HEK293 (cell line): ENCODE results near the gene IFT27.

Experiments
- CTCF ChIA-PET: fragments of 350-600 bp; formaldehyde crosslinking; extraction: SDS; loops from one replicate; lab custom pipeline; 2021; ENCODE audit warnings: antibody characterized with exemption; lab: Yijun Ruan, JAX
- POLR2A ChIA-PET: fragments of 300-600 bp; formaldehyde crosslinking; extraction: SDS; loops from one replicate; lab custom pipeline; 2020; ENCODE audit warnings: antibody characterized with exemption, inconsistent platforms; lab: Yijun Ruan, JAX
- H3K27ac ChIP-seq: fragments of 200-500 bp; sonication (Bioruptor generic); 2 replicates; pipeline ENCODE4 v1.5.1; 2014; ENCODE audit warnings: low read depth, low read length, control low read depth, inconsistent platforms; ENCODE audit errors: extremely low read depth
- H3K36me3 ChIP-seq, 2 experiments: fragments of 200-500 bp in 1 of 2; sonication (Bioruptor generic) in 1 of 2; 1 replicate in 1 of 2; 2 replicates in 1 of 2; pipeline ENCODE4 v1.5.1; 2014 to 2017; ENCODE audit warnings: inconsistent platforms in 2 of 2, low read length in 2 of 2; ENCODE audit not compliant: control insufficient read depth in 2 of 2, insufficient read depth in 1 of 2
- H3K4me1 ChIP-seq: fragments of 200-500 bp; sonication (Bioruptor generic); 2 replicates; pipeline ENCODE4 v1.5.1; 2014; ENCODE audit warnings: mild to moderate bottlenecking, low read length, inconsistent platforms; ENCODE audit not compliant: control insufficient read depth, insufficient read depth
- H3K4me3 ChIP-seq: 2 replicates; pipeline ENCODE4 v1.5.1; 2011; ENCODE audit warnings: low read depth, mild to moderate bottlenecking, control low read depth, low read length, moderate library complexity
- H3K9me3 ChIP-seq: fragments of 200-500 bp; sonication (Bioruptor generic); 2 replicates; pipeline ENCODE4 v1.5.1; 2014; ENCODE audit warnings: low read depth, low read length, inconsistent platforms; ENCODE audit not compliant: control insufficient read depth, insufficient read depth
- GLI2 ChIP-seq: fragments of 450-650 bp; formaldehyde crosslinking; IDR thresholded peaks from 2 replicates; pipeline ENCODE4; 2017; ENCODE audit warnings: missing biosample characterization, missing genetic modification characterization, low read depth, borderline replicate concordance
- HOXC10 ChIP-seq: sonication (generic); formaldehyde crosslinking; IDR thresholded peaks from 2 replicates; pipeline ENCODE4 v1.8.1; 2023; ENCODE audit warnings: mild to moderate bottlenecking, missing genetic modification reagents
- IKZF3 ChIP-seq: fragments of 450-650 bp; IDR thresholded peaks from 2 replicates; pipeline ENCODE4 v1.5.0; 2018; ENCODE audit warnings: missing biosample characterization, mild to moderate bottlenecking, missing genetic modification characterization, moderate library complexity
- KLF1 ChIP-seq: fragments of 450-650 bp; formaldehyde crosslinking; IDR thresholded peaks from 2 replicates; pipeline ENCODE4 v1.5.1; 2016; ENCODE audit warnings: missing biosample characterization, missing genetic modification characterization
- PRDM1 ChIP-seq: fragments of 450-650 bp; formaldehyde crosslinking; IDR thresholded peaks from 2 replicates; pipeline ENCODE4; 2016; ENCODE audit warnings: missing biosample characterization, missing genetic modification characterization
- REPIN1 ChIP-seq: fragments of 450-650 bp; formaldehyde crosslinking; IDR thresholded peaks from 2 replicates; pipeline ENCODE4 v1.5.1; 2017; ENCODE audit warnings: missing biosample characterization, missing genetic modification characterization, low read depth
- SP2 ChIP-seq: fragments of 450-650 bp; formaldehyde crosslinking; IDR thresholded peaks from 2 replicates; pipeline ENCODE4 v1.5.1; 2016; ENCODE audit warnings: missing biosample characterization, missing genetic modification characterization
- ZFP69B ChIP-seq: fragments of 450-650 bp; formaldehyde crosslinking; IDR thresholded peaks from 2 replicates; pipeline ENCODE4 v1.5.1; 2016; ENCODE audit warnings: missing biosample characterization, missing genetic modification characterization
- ZIC2 ChIP-seq: fragments of 450-650 bp; formaldehyde crosslinking; IDR thresholded peaks from 2 replicates; pipeline ENCODE4 v1.5.1; 2016; ENCODE audit warnings: missing biosample characterization, missing genetic modification characterization
- ZNF121 ChIP-seq: fragments of 450-650 bp; formaldehyde crosslinking; IDR thresholded peaks from 2 replicates; pipeline ENCODE4 v1.5.1; 2016; ENCODE audit warnings: missing biosample characterization, missing genetic modification characterization
- ZNF133 ChIP-seq: fragments of 450-650 bp; formaldehyde crosslinking; IDR thresholded peaks from 2 replicates; pipeline ENCODE4 v1.5.1; 2016; ENCODE audit warnings: missing biosample characterization, missing genetic modification characterization
- ZNF146 ChIP-seq: fragments of 450-650 bp; formaldehyde crosslinking; IDR thresholded peaks from 2 replicates; pipeline ENCODE4 v1.5.1; 2016; ENCODE audit warnings: missing biosample characterization, missing genetic modification characterization
- ZNF184 ChIP-seq: fragments of 450-650 bp; IDR thresholded peaks from 2 replicates; pipeline ENCODE4 v1.5.1; 2018; ENCODE audit warnings: missing biosample characterization, mild to moderate bottlenecking, missing genetic modification characterization
- ZNF223 ChIP-seq: fragments of 450-650 bp; formaldehyde crosslinking; IDR thresholded peaks from 2 replicates; pipeline ENCODE4 v1.5.1; 2016; ENCODE audit warnings: missing biosample characterization, missing genetic modification characterization
- ZNF292 ChIP-seq: fragments of 450-650 bp; formaldehyde crosslinking; IDR thresholded peaks from 2 replicates; pipeline ENCODE4 v1.5.1; 2016; ENCODE audit warnings: low read depth, missing biosample characterization, missing genetic modification characterization, borderline replicate concordance
- ZNF302 ChIP-seq: fragments of 450-650 bp; formaldehyde crosslinking; IDR thresholded peaks from 2 replicates; pipeline ENCODE4 v1.5.1; 2016; ENCODE audit warnings: missing biosample characterization, missing genetic modification characterization, low read depth
- ZNF549 ChIP-seq: fragments of 450-650 bp; IDR thresholded peaks from 2 replicates; pipeline ENCODE4 v1.5.1; 2018; ENCODE audit warnings: missing biosample characterization, missing genetic modification characterization, mild to moderate bottlenecking, inconsistent platforms, moderate library complexity
- ZNF571 ChIP-seq: fragments of 450-650 bp; formaldehyde crosslinking; IDR thresholded peaks from 2 replicates; pipeline ENCODE4 v1.5.0; 2017; ENCODE audit warnings: missing biosample characterization, missing genetic modification characterization
- ZNF629 ChIP-seq: fragments of 450-650 bp; formaldehyde crosslinking; IDR thresholded peaks from 2 replicates; pipeline ENCODE4 v1.5.1; 2017; ENCODE audit warnings: missing biosample characterization, missing genetic modification characterization
- ZNF791 ChIP-seq: fragments of 450-650 bp; formaldehyde crosslinking; IDR thresholded peaks from 2 replicates; pipeline ENCODE4 v1.5.1; 2016; ENCODE audit warnings: missing biosample characterization, missing genetic modification characterization
- ZSCAN23 ChIP-seq: fragments of 450-650 bp; formaldehyde crosslinking; IDR thresholded peaks from 2 replicates; pipeline ENCODE4 v1.5.1; 2016; ENCODE audit warnings: missing biosample characterization, missing genetic modification characterization
- ZSCAN30 ChIP-seq: fragments of 450-650 bp; IDR thresholded peaks from 2 replicates; pipeline ENCODE4 v1.5.1; 2018; ENCODE audit warnings: missing biosample characterization, mild to moderate bottlenecking, missing genetic modification characterization, moderate library complexity
- TF ChIP-seq, protein P1 (sequence below): fragments of 450-650 bp; formaldehyde crosslinking; IDR thresholded peaks from 2 replicates; pipeline ENCODE4 v1.5.1; 2016; ENCODE audit warnings: missing biosample characterization, missing genetic modification characterization
- TF ChIP-seq, protein P2 (sequence below): fragments of 450-650 bp; formaldehyde crosslinking; IDR thresholded peaks from 2 replicates; pipeline ENCODE4 v1.5.1; 2016; ENCODE audit warnings: missing biosample characterization, missing genetic modification characterization
- TF ChIP-seq, protein P3 (sequence below): fragments of 450-650 bp; IDR thresholded peaks from 2 replicates; pipeline ENCODE4 v1.5.1; 2018; ENCODE audit warnings: missing biosample characterization, mild to moderate bottlenecking, missing genetic modification characterization
- TF ChIP-seq, protein P4 (sequence below): fragments of 450-650 bp; formaldehyde crosslinking; IDR thresholded peaks from 2 replicates; pipeline ENCODE4 v1.5.0; 2017; ENCODE audit warnings: missing biosample characterization, missing genetic modification characterization, borderline replicate concordance

Gene IFT27

DNA sequence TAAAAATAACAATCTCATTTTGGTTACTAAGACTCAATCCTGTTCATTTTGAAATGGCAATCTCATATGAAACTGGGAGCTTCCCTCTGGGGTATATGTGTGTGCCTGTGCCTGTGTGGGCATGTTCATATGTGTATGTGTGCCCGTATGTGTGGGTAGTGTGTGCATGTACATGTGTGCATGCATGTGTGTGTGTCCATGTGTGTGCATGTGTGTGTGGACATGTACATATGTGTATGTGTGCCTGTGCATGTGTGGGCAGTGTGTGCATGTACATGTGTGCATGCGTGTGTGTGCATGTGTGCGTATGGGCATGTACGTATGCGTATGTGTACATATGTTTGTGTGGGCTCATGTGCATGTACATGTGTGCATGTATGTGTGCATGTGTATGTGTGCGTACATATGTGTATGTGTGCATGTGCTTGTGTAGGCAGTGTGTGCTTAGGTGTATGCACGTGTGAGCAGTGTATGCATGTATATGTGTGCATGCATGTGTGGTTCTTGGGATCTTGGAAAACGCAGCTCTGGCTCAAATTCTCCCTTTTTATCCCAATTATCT is 47.9 kb downstream of the IFT27 start:
- H3K9me3 ChIP-seq, result no peaks in the 10 kb centered on the region
- TF ChIP-seq ZIC2 (tag by site-specific recombination) (no peak), GLI2 (tag by site-specific recombination) (no peak), SP2 (tag by site-specific recombination) (no peak), ZNF791 (no peak), ZNF302 (tag by site-specific recombination) (no peak), ZSCAN30 (tag by site-specific recombination) (no peak)
- TF ChIP-seq, protein P1, sequence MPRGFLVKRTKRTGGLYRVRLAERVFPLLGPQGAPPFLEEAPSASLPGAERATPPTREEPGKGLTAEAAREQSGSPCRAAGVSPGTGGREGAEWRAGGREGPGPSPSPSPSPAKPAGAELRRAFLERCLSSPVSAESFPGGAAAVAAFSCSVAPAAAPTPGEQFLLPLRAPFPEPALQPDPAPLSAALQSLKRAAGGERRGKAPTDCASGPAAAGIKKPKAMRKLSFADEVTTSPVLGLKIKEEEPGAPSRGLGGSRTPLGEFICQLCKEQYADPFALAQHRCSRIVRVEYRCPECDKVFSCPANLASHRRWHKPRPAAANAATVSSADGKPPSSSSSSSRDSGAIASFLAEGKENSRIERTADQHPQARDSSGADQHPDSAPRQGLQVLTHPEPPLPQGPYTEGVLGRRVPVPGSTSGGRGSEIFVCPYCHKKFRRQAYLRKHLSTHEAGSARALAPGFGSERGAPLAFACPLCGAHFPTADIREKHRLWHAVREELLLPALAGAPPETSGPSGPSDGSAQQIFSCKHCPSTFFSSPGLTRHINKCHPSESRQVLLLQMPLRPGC (tag by site-specific recombination), result no peak
- TF ChIP-seq, all 188 proteins: peak for 0
- H3K4me1 ChIP-seq, result no peaks in the 10 kb centered on the region
- no peak overlapping the region for H3K4me3 ChIP-seq
- ChIA-PET CTCF (interaction anchor here (0.9 kb wide), 1 partner anchor 29 kb away, joined by 3 read pairs; no protein-coding TSS in a partner anchor), POLR2A (no interaction called here)
- no peaks in the 10 kb centered on the region for H3K36me3 ChIP-seq
- no peak overlapping the region for H3K27ac ChIP-seq

DNA sequence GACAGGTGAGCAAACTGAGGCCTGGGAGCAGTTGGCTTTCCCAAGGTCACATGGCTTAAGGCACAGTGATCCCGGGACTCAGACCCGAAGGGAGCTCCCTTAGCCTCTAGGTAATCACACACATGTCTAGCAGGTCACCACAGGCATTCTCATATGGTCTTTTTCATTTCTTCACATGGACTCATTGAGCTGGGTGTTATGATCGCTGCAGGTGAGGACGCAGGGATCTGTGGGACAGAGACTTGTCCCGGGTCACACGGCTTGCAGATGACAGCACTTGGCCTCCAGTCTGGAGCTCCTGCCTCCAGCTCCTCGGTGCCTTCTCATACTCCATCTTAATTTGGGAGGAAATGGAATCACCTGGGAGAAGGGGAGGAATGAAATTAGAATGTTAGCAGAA is 48.8 kb downstream of the IFT27 start:
- ChIA-PET POLR2A (no interaction called here), CTCF (interaction anchor here (0.6 kb wide), 1 partner anchor 13 kb away, joined by 3 read pairs; no protein-coding TSS in a partner anchor)
- no peaks in the 10 kb centered on the region for H3K9me3 ChIP-seq
- TF ChIP-seq ZNF146 (tag by site-specific recombination), result no peak
- TF ChIP-seq HOXC10, result no peak
- H3K27ac ChIP-seq, result no peak overlapping the region
- H3K4me1 ChIP-seq, result no peaks in the 10 kb centered on the region
- no peaks in the 10 kb centered on the region for H3K36me3 ChIP-seq
- H3K4me3 ChIP-seq, result no peak overlapping the region

DNA sequence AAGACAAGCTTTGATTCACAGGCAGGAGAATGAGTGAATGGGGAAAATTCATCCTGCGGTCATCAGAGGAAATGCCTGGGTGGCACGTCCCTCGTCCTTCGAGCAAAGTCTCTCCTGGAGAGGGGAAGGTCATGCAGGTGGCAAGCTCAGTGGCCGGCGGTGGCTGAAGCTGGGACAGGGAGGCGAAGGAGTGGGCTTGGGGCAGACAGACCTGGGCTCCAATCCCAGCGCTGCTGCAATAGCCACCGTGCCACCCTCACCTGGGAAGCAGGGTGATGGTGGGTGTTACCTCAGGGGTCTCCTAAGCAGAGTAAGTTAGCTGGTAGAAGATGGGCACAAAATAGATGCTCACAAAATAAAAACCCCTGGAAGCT is 49.9 kb downstream of the IFT27 start:
- no peak overlapping the region for H3K4me3 ChIP-seq
- ChIA-PET POLR2A (no interaction called here), CTCF (no interaction called here)
- no peaks in the 10 kb centered on the region for H3K36me3 ChIP-seq
- no peak overlapping the region for H3K27ac ChIP-seq
- no peaks in the 10 kb centered on the region for H3K9me3 ChIP-seq
- no peaks in the 10 kb centered on the region for H3K4me1 ChIP-seq
- TF ChIP-seq ZNF223 (tag by site-specific recombination) (no peak), PRDM1 (tag by site-specific recombination) (no peak), ZNF121 (tag by site-specific recombination) (no peak), ZNF133 (tag by site-specific recombination) (no peak), ZSCAN23 (tag by site-specific recombination) (no peak), ZNF571 (no peak), REPIN1 (tag by site-specific recombination) (no peak), ZNF292 (tag by site-specific recombination) (no peak), IKZF3 (tag by site-specific recombination) (no peak), ZNF549 (tag by site-specific recombination) (no peak), ZNF629 (no peak), ZFP69B (tag by site-specific recombination) (no peak), ZNF184 (tag by site-specific recombination) (no peak), KLF1 (no peak)
- TF ChIP-seq, protein P2, sequence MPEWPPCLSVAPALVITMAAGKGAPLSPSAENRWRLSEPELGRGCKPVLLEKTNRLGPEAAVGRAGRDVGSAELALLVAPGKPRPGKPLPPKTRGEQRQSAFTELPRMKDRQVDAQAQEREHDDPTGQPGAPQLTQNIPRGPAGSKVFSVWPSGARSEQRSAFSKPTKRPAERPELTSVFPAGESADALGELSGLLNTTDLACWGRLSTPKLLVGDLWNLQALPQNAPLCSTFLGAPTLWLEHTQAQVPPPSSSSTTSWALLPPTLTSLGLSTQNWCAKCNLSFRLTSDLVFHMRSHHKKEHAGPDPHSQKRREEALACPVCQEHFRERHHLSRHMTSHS (tag by site-specific recombination), result no peak
- TF ChIP-seq, protein P3, sequence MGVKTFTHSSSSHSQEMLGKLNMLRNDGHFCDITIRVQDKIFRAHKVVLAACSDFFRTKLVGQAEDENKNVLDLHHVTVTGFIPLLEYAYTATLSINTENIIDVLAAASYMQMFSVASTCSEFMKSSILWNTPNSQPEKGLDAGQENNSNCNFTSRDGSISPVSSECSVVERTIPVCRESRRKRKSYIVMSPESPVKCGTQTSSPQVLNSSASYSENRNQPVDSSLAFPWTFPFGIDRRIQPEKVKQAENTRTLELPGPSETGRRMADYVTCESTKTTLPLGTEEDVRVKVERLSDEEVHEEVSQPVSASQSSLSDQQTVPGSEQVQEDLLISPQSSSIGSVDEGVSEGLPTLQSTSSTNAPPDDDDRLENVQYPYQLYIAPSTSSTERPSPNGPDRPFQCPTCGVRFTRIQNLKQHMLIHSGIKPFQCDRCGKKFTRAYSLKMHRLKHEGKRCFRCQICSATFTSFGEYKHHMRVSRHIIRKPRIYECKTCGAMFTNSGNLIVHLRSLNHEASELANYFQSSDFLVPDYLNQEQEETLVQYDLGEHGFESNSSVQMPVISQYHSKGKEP, result no peak
- TF ChIP-seq, protein P4, sequence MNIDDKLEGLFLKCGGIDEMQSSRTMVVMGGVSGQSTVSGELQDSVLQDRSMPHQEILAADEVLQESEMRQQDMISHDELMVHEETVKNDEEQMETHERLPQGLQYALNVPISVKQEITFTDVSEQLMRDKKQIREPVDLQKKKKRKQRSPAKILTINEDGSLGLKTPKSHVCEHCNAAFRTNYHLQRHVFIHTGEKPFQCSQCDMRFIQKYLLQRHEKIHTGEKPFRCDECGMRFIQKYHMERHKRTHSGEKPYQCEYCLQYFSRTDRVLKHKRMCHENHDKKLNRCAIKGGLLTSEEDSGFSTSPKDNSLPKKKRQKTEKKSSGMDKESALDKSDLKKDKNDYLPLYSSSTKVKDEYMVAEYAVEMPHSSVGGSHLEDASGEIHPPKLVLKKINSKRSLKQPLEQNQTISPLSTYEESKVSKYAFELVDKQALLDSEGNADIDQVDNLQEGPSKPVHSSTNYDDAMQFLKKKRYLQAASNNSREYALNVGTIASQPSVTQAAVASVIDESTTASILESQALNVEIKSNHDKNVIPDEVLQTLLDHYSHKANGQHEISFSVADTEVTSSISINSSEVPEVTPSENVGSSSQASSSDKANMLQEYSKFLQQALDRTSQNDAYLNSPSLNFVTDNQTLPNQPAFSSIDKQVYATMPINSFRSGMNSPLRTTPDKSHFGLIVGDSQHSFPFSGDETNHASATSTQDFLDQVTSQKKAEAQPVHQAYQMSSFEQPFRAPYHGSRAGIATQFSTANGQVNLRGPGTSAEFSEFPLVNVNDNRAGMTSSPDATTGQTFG (tag by site-specific recombination), result no peak
